DMS53 treated with DMSO at 0.1 percent for 48 hours (cell line): ENCODE data around the gene IL17RB.
A peak's percentile ranks its signal among the peaks of the same experiment; 100 is the strongest.

Experiments
- DNase-seq: peaks from one replicate; lab custom pipeline; 2025; ENCODE audit not compliant: unreplicated experiment; lab: John Stamatoyannopoulos, UW

Gene IL17RB

GRCh38 chr3:53828581-53828980, 17.8 kb upstream of the IL17RB start:
- DNase-seq, result no peak

GRCh38 chr3:53829605-53830004, 16.8 kb upstream of the IL17RB start:
- no peak for DNase-seq

- DNase-seq, result no peak
Measured at GRCh38 chr3:53830944-53831343, 15.4 kb upstream of the IL17RB start.

- no peak for DNase-seq
Measured at GRCh38 chr3:53833053-53833645, 13.2 kb upstream of the IL17RB start.

- DNase-seq, result no peak
Measured at GRCh38 chr3:53833700-53834099, 12.7 kb upstream of the IL17RB start.

GRCh38 chr3:53834429-53835095, 11.8 kb upstream of the IL17RB start:
- no peak for DNase-seq

GRCh38 chr3:53835257-53835656, 11.1 kb upstream of the IL17RB start:
- DNase-seq, result no peak

- DNase-seq, result no peak
Measured at GRCh38 chr3:53836084-53836872, 10.1 kb upstream of the IL17RB start.

- DNase-seq, result no peak
Measured at GRCh38 chr3:53837331-53837730, 9.0 kb upstream of the IL17RB start.

- DNase-seq, result no peak
Measured at GRCh38 chr3:53841296-53841695, 5.1 kb upstream of the IL17RB start.

GRCh38 chr3:53842436-53843194, 3.8 kb upstream of the IL17RB start:
- peak; percentile 25 for DNase-seq

GRCh38 chr3:53843195-53844177, 2.9 kb upstream of the IL17RB start:
- no peak for DNase-seq

GRCh38 chr3:53844262-53845102, 1.9 kb upstream of the IL17RB start:
- no peak for DNase-seq

GRCh38 chr3:53845103-53845880, 1.1 kb upstream of the IL17RB start:
- DNase-seq, result no peak

GRCh38 chr3:53845881-53846133, 561 bp upstream of the IL17RB start:
- DNase-seq, result no peak

- DNase-seq, result no peak
Measured at GRCh38 chr3:53846851-53847155, 435 bp downstream of the IL17RB start.

- no peak for DNase-seq
Measured at GRCh38 chr3:53849916-53850315, 3.5 kb downstream of the IL17RB start.

GRCh38 chr3:53850895-53851294, 4.5 kb downstream of the IL17RB start:
- no peak for DNase-seq

GRCh38 chr3:53856964-53857363, 10.6 kb downstream of the IL17RB start:
- DNase-seq, result no peak
